ENCODE results near the gene TNFAIP2.

The TNFAIP2 gene

DNA sequence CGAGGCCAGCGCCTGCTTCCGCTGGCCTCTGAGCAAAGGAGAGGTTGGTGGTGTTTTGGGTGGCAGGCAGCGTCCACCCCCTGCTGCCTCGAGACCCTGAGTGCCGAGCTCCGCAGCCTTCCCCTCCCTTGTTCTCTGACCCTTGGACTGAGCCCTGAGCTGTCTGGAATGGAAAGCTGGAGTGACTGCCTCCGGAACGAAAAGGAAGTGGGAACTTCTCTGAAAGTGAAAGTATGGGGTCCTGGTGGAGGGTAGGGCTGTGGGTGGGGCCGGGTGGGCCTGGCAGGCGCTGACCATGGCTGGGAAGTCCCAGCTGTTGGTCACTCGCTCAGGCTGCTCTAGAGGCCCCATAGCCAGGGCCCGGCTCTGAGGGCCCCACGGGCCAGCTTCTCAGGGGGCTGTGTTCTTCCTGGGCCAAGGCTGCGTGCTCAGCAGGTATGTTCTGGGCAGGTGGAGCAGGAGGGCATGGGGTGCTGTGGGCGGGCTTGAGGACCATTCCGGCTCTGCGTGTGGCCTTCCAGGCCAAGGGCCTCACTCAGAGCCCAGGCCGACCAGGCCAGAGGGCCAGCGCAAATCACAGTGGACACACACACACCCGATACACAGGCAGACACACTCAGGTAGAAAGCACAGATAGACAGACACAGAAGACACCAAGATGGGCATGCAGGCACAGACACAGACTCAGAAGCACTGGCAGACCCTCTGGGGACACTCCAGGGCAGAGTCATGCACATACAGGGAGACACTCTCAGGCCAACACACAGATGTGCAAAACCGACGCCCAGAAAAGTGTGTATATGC, 28.7 kb upstream of the TNFAIP2 start, which contains the start of gene EXOC3L4:
EXOC3L4 (plus strand) TSS at position 320 of the 804 bp plus-strand sequence. CDS start 5,495 bp downstream, outside the sequence.
- no peak for DNase-seq

DNA sequence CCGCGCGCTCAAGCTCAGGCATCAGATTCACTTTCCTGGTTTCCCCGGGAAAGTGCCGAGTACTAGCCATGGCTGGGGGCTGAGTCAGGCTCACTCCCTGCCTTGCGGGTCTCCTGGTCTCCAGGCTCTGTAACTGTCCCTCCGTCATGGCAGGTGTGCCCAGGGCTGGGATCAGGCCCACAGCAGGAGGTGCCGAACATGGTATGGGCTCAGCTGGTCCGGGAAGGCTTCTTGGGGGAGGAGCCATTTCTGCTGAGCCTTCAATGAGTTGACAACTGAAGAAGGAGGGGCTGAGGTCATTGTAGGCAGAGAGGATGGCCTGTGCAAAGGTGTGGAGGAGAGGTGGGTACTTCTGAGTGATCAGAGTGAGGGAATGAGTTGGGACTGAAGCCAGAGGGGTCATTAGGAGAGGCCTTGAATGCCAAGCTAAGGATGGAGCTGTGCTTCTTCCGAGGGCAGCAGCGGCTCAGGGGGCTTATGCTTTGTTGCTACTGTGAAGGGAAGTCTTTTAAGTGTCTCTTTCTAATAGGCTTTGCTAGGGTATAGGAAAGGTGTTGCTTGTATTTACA, 28.0 kb upstream of the TNFAIP2 start:
- no peak for DNase-seq

DNA sequence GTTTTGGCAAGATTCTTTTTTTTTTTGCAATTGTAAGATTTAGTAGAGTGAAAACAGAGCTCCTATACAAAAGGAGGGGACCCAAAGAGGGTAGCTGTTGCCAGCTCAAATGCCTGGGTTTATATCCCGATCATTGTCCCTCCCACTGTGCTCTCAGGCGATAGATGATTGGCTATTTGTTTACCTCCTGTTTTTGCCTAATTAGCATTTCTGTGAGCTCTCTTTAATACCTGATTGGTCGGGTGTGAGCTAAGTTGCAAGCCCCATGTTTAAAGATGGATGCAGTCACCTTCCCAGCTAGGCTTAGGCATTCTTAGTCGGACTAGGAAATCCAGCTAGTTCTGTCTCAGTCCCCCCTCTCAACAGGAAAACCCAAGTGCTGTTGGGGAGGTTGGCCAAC, 26.9 kb upstream of the TNFAIP2 start:
- no peak for DNase-seq

DNA sequence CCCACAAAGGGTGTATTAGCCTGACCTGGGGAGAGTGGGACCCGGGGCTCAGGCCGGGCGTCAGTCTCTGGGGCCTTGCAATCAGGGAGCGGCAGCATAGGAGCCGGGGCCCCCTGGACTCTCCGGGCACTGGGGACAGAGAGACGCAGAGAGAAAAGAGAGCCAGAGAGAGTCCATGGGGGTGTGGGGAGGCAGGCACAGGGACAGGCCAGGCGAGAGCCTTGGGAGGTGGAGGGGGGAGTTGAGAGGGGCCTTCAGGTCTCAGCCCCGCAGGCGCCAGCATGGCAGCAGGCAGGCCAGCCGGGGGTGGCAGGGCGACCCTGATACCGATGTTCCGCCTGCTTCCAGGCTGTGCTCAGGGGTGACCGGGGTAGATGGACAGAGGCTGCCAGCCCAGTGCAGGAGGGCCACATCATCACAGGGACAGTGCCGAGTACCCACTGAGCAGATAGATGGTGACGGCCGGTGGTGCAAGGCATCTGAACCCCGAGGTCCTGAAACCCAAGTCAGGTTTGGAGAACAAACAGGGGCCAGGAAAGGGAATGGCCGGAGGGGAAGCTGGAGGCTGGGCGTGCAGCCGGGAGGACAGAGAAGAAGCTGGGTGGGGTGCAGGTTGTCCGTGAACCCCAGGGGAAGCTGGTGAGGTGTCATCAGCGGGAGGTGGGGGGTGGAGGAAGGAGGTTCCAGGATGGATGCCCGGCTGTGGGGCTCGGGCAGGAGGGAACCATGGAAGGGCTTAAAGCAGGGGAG, 25.8 kb upstream of the TNFAIP2 start:
- no peak for DNase-seq

DNA sequence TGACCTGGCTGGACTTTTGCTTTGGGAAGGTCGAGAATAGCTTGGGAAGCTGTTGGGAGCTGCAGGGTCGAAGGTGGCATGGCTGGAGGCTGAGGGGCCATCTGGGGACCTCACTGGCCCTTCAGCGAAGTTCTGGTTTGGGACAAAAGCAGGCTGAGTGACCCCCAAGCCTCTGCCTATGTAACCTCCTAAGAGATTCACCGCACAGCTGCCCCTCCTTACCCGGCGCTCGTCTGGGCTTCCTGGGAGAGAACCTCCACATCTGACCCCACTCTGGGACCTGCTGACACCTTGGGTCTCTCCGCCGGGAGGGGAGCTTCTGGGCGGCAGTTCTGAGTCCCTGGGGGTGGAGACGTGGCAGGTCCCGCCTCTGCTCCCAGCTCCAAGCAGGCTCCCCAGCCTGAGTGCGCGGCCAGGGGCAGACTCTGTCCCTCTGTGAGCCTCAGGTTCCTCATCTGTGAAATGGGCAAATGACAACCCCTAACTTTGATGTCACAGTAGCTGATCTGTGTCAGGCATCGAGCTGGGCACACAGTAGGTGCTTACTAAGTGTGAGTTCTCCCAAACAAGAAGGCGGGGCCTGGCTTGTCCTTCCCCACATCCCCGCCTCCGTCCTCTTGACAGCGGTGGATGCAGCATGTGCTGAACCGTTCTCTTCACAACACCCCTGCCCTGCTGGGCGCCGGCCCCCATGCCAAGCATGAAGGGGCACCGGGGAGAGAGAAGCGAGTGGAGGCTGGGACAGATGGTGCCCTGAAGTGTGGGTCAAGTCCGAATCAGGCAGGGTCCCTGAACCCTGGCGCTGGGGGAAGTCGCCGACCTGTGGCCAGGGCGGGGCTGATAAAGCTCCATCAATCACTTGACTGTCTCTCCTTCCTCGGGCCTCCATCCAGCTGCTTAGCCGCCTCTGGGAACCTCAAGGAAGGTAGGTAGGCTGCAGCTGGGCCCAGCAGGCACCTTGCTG, 25.0 kb upstream of the TNFAIP2 start:
- no peak for DNase-seq

DNA sequence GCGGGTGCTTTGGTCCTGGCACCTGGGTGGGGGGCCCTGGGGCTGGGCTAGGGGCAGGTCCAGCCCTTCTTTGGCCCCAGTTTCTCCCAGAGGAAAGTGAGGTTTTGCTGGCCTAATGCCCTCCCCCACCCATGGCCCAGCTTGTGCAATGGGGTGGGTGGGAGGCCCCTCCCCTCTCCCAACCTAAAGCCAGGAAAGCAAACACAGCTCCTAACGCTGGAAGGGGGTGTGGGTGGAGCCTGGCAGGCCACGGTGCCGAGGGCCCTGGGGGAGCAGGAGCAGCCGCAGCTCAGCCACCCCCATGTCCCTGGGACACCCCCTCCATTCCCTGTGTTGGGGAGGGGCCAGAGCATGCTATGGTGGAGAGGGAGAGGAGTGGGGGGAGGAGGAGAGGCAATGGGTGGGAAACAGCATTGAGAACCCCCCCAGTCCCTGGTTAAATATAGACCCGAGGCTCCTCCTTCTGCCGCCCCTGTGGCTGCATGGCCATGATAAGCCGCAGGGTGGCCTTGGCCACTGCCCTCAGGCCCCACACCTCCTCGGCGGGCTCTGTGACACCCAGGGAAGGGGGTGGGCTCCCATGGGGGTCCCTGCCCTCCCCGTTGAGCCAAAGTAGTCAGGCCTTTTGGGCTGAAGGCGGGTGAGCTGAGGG, 24.1 kb upstream of the TNFAIP2 start:
- no peak for DNase-seq

DNA sequence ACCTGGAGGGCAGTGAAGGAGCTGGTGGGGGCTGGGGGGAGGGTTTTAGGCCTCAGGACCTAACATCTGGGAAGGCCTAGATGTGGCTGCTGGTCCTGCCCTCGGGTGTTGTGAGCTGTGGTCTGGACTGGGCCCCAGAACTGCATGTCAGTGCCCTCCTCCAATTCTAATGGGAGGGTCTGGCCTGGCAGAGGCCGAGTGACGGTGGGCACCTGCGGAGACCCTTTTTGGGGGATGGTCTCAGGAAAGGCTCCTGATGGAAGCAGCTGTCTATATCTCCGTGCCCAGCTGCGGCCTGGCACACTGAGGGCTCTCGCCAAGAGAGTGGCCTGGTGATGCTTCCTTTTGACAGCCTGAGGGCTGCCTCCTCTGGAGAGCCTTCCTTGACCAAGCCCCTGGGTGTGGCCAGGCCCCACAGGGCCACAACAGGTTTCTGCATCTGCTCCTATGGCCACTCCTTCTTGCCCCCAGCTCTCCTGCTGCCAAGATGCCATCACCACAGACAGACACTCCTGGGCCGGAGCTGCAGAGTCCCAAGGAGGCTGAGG, 23.5 kb upstream of the TNFAIP2 start:
- no peak for DNase-seq

DNA sequence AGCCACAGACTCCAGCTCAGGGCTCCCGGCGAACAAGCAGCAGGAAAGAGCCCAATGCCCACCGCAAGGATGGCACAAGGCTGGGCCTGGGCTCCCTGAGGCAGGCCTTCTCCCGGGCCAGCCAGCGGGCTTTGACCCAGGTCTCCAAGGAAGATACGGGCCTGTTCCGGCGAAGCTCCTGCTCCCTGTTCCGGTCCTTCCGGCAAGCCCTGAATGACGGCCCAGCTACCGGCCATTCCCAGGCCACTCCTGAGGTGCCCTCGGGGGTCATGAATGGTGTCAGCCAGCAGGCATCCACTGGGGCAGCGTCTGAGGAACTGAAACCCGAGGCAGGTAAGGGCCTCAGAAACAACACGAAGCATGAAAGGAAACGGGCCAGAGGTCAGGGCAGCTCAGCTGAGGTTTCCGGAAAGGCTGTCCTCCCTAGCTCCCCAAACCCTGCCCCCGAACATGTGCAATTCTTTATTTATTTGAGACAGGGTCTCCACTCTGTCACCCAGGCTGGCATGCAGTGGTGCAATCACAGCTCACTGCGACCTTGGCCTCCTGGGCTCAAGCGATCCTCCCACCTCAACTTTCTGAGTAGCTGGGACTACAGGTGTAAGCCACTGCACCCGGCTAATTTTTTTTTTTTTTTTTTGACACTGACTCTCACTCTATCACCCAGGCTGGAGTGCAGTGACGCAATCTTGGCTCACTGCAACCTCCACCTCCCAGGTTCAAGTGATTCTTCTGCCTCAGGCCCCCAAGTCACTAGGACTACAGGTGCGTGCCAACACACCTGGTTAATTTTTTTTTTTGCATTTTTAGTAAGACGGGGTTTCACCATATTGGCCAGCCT, 22.8 kb upstream of the TNFAIP2 start:
- DNase-seq, result no peak

DNA sequence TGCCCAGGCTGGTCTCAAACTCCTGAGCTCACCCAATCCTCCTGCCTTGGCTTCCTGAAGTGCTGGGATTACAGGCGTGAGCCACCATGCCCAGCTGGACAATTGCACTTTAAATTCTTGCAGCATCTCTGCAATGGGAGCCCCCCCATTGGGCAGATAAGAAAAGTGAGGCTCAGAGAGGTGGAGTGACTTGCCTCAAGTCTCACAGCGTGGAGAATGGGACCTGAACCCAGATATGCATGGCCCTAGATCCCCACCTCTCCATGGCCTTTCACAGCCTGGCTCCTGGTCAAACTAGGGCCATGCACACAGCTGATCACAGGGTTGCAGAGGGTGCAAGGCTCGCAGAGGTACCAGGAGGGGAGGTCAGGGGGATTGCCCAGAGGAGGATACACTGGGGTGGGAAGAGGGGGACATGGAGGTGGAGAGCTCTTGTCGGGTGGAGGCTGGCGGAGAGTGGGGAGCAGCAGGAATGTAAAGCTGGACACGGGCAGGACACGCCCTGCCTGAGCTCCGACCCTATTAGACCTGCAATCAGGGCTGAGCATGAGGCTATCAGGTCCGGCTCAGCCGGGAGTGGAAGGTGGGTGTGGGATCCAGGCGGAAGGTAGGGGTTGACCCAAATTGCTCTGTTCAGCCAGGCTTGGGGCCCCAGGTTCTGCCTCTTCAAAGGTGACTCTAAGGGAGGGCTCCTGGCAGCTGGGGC, 21.9 kb upstream of the TNFAIP2 start:
- no peak for DNase-seq

DNA sequence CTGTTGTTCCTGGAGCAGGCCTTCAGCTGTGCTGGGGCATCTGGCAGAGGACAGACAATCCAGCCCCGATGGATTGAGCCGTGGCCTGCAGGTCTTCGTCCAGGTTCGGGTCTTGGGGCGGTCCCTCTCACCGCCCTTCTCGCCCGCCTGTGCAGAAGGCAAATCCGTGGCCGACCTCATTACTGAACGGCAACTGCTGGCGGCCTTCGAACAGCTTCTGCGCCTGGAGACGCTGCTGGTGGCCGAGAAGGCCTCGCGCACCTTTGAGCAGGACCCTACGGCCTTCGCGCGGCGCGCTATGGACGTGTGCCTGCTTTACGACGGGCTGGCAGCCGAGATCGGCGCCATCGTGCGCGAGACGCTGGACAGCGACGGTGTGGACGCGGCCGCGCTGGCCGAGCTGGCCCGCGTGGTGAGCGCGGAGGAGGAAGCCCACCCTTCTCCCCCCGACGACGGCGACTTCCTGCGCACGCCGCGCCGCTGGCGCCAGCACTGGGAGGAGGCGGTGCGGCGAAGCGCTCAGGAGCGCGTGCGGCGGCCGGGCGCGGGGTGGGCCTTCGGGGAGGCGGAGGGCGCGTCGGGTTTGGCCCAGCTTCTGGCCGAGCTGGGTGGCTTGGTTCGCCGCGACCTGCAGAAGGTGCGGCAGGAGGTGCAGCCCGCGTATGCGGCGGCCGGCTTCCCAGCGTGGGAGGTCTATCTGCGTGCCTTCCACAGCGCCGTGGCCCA, 21.1 kb upstream of the TNFAIP2 start:
- no peak for DNase-seq

DNA sequence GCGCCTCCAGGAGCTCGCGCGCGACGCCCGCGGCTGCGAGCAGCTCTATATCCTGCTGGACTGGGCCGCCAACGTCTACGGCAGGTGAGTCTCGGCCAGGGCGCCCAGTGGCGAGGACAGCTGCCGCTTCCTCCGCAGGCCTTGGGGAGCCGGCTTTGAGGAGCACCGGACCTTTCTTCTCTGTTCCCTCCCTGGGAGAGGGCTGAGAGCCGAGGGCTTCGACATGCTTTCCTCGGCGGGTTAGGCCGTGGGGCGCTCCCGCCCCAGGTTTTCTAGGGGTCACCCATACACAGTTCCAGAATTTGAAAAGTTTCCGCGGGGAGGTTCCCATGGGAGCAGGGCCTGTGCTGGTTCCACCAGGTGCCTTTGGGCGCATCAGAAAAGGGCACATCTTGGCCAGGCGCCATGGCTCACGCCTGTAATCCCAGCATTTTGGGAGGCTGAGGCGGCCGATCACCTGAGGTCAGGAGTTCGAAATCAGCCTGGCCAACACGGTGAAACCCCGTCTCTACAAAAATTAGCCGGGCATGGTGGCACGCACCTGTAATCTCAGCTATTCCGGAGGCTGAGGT, 20.5 kb upstream of the TNFAIP2 start:
- DNase-seq, result no peak

DNA sequence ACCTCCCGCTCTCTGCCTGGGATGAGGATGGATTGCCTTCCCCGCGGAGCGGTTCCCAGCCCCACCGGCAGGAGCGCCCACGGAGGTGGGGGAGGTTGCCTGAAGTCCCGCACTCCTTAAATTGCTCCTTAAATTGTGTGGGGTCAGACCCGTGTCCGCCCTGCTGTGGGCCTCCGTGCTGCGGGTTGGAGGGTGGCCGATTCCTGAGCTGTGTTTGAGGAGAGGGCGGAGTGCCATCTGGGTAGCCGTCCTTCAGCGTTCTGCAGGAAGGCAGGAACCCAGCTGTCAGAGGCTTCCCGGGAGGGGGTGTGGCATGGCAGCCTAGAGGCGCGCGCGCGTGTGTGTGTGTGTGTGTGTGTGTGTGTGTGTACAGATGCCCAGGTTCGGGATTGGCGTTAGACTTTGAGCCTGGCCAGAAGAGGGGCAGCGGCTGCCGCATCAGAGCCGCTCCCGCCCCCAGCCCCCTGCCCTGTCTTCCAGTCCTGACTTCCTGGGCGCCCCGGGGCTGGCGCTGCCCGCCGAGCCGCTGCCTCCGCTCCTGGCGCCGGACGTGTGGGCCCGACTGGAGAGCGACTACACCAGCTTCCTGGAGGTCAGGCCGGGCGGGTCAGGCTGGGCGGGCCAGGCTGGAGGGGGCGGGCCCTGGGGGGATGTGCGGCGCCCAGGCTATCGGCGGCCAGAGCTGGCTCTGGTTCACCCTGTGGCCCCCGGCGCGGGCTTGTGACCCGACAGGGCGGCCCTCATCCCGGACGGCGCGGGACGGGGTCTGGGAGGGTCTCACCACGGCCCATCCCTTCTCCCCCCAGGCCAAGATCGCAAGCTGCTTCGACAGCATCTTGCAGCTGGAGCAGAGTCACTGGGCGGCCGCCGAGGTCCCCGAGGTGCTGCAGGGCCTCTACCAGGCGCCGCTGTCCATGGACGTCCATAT, 19.5 kb upstream of the TNFAIP2 start:
- DNase-seq, result peak; percentile 80

DNA sequence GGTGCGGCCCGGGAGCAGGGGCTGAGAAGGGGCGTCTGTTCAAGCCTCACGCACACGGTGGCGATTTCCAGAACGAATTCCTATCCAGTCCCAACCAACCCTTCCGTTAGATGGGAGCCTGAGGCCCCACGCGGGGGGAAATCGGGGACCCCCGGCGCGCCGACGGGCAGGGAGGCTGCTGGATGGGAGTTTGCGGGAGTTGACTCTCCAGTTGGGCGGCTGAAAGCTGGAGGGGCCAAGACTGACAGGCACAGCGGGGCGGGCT, 18.9 kb upstream of the TNFAIP2 start:
- no peak for DNase-seq

DNA sequence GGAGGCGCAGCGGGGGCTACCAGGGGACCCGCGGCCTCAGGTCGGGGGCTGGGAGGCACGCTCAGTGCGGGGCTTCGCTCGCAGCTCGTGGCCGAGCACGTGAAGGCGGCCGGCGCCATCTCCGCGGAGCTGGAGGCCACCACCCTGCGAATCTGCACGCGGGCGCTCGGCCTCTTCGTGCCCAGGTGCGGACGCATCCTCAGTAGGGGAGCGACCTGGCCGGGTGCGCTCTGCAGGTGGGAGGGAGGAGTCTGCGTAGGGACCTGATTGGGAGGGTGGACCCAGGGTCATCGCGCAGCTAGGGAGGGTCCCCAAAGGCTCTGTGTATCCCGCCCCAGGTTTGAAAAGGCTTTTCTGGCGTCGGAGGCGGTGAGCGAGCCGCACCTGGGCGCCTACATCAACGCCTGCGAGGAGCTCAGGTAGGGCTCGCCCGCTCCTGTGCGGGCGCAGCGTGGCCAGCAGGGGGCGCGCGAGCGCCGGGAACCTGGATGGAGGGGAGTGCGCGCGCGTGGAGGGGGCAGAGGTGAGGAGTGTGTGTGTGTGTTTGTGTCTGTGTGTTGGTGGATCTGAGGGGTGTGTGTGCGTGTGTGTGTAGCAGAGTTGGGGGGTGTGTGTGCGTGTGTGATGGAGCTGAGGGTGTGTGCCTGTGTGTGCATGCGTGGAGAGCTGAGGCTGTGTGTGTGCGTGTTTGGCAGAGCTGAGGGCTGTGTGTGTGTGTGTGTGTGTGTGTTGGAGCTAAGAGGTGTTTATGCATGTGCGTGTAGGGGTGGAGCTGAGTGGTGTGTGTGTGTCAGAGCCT, 18.4 kb upstream of the TNFAIP2 start:
- peak; percentile 72 for DNase-seq

DNA sequence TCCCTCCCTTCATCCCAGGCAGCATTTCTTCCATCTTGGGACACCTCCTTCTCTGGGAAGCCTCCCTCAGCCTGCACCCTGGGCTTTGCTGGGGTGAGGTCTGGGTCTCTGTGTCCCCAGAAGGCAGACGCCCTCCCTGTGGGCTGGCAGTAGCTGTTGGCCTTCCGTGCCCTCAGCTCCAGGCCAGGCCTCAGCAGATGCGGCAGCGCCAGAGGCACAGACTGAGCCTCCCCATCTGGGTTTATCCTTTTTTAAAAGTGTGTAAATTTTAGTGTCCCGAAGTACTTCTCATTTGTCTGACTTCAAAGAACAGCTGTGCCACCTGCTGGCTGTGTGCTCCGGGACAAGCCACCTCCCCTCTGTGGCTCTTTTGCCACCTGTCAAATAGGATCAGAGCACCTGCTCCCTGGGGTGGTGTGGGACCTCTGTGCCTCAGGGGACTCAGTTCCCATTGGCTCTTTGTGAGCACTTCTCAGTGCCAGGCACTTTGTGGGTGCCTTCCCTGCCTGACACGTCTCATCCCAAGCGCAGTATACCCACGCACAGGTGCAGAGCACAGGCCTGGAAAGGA, 17.6 kb upstream of the TNFAIP2 start:
- DNase-seq, result peak; percentile 53

DNA sequence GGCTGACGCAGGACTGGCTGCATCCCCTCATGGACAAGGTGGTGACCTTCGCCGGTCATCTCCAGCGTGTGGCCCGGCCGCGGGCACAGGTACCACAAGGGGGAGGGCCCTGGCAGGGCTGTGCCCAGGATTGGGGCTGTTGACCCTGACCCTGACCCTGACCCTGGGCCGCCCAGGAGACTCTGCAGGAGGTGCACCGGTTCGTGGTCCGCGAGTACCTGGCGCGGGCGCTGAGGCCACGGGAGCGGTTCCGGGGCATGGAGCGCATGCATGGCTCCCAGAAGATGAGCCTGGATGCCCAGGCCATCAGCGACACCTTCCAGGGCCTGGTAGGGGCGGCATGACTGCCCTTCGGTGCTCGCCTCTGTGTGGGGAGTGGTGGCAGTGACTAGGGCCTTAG, 15.8 kb upstream of the TNFAIP2 start:
- DNase-seq, result no peak

Data from DMS53 (cell line).